Karpas-422 (cell line): ENCODE results near the gene TPCN2. TPM values are rescaled to one million over a fixed set of nuclear protein-coding genes. Genes with fewer than 3 reads are reported as not detected.

ENCODE experiments used
- DNase-seq: peaks from one replicate; pipeline ENCODE4 v3.0.0-alpha.2; 2015
- H2AFZ ChIP-seq: fragments of 200-600 bp; sonication (generic); 2 replicates; pipeline ENCODE4 v1.6.1; 2014; ENCODE audit warnings: antibody characterized with exemption, low read length, mixed read lengths
- H3K27ac ChIP-seq: fragments of 200-600 bp; sonication (generic); 2 replicates; pipeline ENCODE4 v1.5.1; 2014; ENCODE audit warnings: mild to moderate bottlenecking, low read length, moderate library complexity
- H3K27me3 ChIP-seq: fragments of 200-600 bp; sonication (generic); 2 replicates; pipeline ENCODE4 v1.6.1; 2014; ENCODE audit warnings: low read length, mixed read lengths
- H3K36me3 ChIP-seq: fragments of 200-600 bp; sonication (generic); 2 replicates; pipeline ENCODE4 v1.6.1; 2014; ENCODE audit warnings: low read length, mixed read lengths; ENCODE audit not compliant: insufficient read depth
- H3K4me1 ChIP-seq: fragments of 200-600 bp; sonication (generic); 2 replicates; pipeline ENCODE4 v1.6.1; 2014; ENCODE audit warnings: mild to moderate bottlenecking, low read length, mixed read lengths
- H3K4me2 ChIP-seq: fragments of 200-600 bp; sonication (generic); 2 replicates; pipeline ENCODE4 v1.6.1; 2014; ENCODE audit warnings: low read length, low read depth, mild to moderate bottlenecking; ENCODE audit not compliant: poor library complexity, severe bottlenecking
- H3K4me3 ChIP-seq: fragments of 200-600 bp; sonication (generic); 2 replicates; pipeline ENCODE4 v1.5.1; 2014; ENCODE audit warnings: mild to moderate bottlenecking, antibody characterized with exemption, low read length, mixed read lengths
- H3K79me2 ChIP-seq: fragments of 200-600 bp; sonication (generic); 2 replicates; pipeline ENCODE4 v1.6.1; 2014; ENCODE audit warnings: mild to moderate bottlenecking, low read length, mixed read lengths
- H3K9ac ChIP-seq: fragments of 200-600 bp; sonication (generic); 2 replicates; pipeline ENCODE4 v1.6.0; 2014; ENCODE audit warnings: low read length
- H3K9me2 ChIP-seq: fragments of 200-600 bp; sonication (generic), shearing (Covaris generic); replicated peaks from 2 replicates; pipeline ENCODE4 v1.6.0; 2014; ENCODE audit warnings: mild to moderate bottlenecking, low read length, moderate library complexity; ENCODE audit not compliant: insufficient read depth
- H3K9me3 ChIP-seq: fragments of 300-700, 200-600 bp; sonication (generic); 2 replicates; pipeline ENCODE4 v1.6.1; 2014; ENCODE audit warnings: low read length, mixed read lengths
- H4K20me1 ChIP-seq: fragments of 200-600 bp; sonication (generic); 2 replicates; pipeline ENCODE4 v1.6.1; 2014; ENCODE audit warnings: mild to moderate bottlenecking, antibody characterized with exemption, low read length, low read depth; ENCODE audit not compliant: insufficient read depth
- total RNA-seq: library from RNA; depleted of rRNA; stranded (reverse); fragments of >200 nt; shearing (Covaris generic); gene quantifications from 2 replicates; pipeline ENCODE4 v1.2.3, GENCODE V29; 2014; ENCODE audit warnings: low replicate concordance

The TPCN2 gene
- total RNA-seq, 1 experiment from 2014 or later: 37.6 TPM

GRCh38 chr11:69027704-69028372 lies 20.9 kb upstream of the TPCN2 start:
- no peaks in the 10 kb centered on the region for H3K4me1 ChIP-seq
- H3K36me3 ChIP-seq: no peaks in the 10 kb centered on the region
- H3K79me2 ChIP-seq: no peaks in the 10 kb centered on the region
- no peaks in the 10 kb centered on the region for H4K20me1 ChIP-seq
- DNase-seq: no peak
- H3K4me2 ChIP-seq: no peak overlapping the region
- no peaks in the 10 kb centered on the region for H3K9me2 ChIP-seq
- H3K9ac ChIP-seq: no peak overlapping the region
- H3K4me3 ChIP-seq: no peak overlapping the region
- H3K9me3 ChIP-seq: no peaks in the 10 kb centered on the region
- H3K27me3 ChIP-seq: no peaks in the 10 kb centered on the region
- no peak overlapping the region for H3K27ac ChIP-seq
- H2AFZ ChIP-seq: no peak overlapping the region

GRCh38 chr11:69030301-69030700 lies 18.4 kb upstream of the TPCN2 start:
- Histone ChIP-seq H3K9me3 (no peaks in the 10 kb centered on the region), H4K20me1 (no peaks in the 10 kb centered on the region), H3K79me2 (no peaks in the 10 kb centered on the region), H3K4me1 (no peaks in the 10 kb centered on the region), H3K36me3 (no peaks in the 10 kb centered on the region), H3K27ac (no peak overlapping the region), H3K4me3 (no peak overlapping the region), H3K9me2 (no peaks in the 10 kb centered on the region), H2AFZ (no peak overlapping the region), H3K4me2 (no peak overlapping the region), H3K9ac (no peak overlapping the region), H3K27me3 (no peaks in the 10 kb centered on the region)
- DNase-seq: no peak

DNA sequence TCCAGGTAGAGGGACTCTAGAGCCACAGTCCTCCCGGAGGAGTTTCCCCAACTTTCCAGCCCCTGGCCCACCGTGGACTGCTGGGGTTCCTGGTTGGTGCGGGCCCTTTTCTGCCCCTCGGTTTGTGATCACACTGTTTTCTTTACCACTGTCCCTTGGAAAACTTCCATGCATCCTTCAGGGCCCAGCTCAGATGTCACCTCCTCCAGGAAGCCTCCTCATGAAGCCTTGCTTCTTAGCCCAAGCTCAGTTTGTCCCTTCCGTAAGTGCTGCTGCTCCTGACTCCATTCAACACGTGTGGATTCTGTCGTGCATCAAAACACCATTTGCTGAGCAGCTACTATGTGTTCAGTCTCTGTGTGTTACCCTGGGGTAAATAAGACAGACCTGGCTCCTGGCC lies 15.9 kb upstream of the TPCN2 start:
- H3K9me3 ChIP-seq: no peaks in the 10 kb centered on the region

GRCh38 chr11:69033431-69033830 lies 15.3 kb upstream of the TPCN2 start:
- H3K4me3 ChIP-seq: no peak overlapping the region
- no peaks in the 10 kb centered on the region for H3K4me1 ChIP-seq
- no peaks in the 10 kb centered on the region for H3K9me2 ChIP-seq
- no peaks in the 10 kb centered on the region for H3K27me3 ChIP-seq
- H3K9me3 ChIP-seq: no peaks in the 10 kb centered on the region
- no peak for DNase-seq
- H3K9ac ChIP-seq: no peak overlapping the region
- H4K20me1 ChIP-seq: no peaks in the 10 kb centered on the region
- no peaks in the 10 kb centered on the region for H3K36me3 ChIP-seq
- H3K79me2 ChIP-seq: no peaks in the 10 kb centered on the region
- no peak overlapping the region for H3K4me2 ChIP-seq
- no peak overlapping the region for H2AFZ ChIP-seq
- no peak overlapping the region for H3K27ac ChIP-seq

More for the DNA sequence above, 15.9 kb upstream of the TPCN2 start:
- H3K27ac ChIP-seq: no peak overlapping the region
- H3K27me3 ChIP-seq: no peaks in the 10 kb centered on the region
- H3K4me1 ChIP-seq: no peaks in the 10 kb centered on the region
- no peak overlapping the region for H2AFZ ChIP-seq
- no peak overlapping the region for H3K9ac ChIP-seq
- H3K9me2 ChIP-seq: no peaks in the 10 kb centered on the region
- H4K20me1 ChIP-seq: no peaks in the 10 kb centered on the region
- DNase-seq: no peak
- H3K79me2 ChIP-seq: no peaks in the 10 kb centered on the region
- H3K4me3 ChIP-seq: no peak overlapping the region
- no peaks in the 10 kb centered on the region for H3K36me3 ChIP-seq
- H3K4me2 ChIP-seq: no peak overlapping the region

- H3K27me3 ChIP-seq: no peaks in the 10 kb centered on the region
- H3K4me1 ChIP-seq: no peaks in the 10 kb centered on the region
- no peaks in the 10 kb centered on the region for H3K79me2 ChIP-seq
- no peak overlapping the region for H3K4me2 ChIP-seq
- H4K20me1 ChIP-seq: no peaks in the 10 kb centered on the region
- H3K36me3 ChIP-seq: no peaks in the 10 kb centered on the region
- H3K9me3 ChIP-seq: no peaks in the 10 kb centered on the region
- no peak overlapping the region for H3K9ac ChIP-seq
- H3K27ac ChIP-seq: no peak overlapping the region
- no peak overlapping the region for H3K4me3 ChIP-seq
- H2AFZ ChIP-seq: no peak overlapping the region
- DNase-seq: no peak
- no peaks in the 10 kb centered on the region for H3K9me2 ChIP-seq
Observed at GRCh38 chr11:69034123-69034867, 14.4 kb upstream of the TPCN2 start.

DNA sequence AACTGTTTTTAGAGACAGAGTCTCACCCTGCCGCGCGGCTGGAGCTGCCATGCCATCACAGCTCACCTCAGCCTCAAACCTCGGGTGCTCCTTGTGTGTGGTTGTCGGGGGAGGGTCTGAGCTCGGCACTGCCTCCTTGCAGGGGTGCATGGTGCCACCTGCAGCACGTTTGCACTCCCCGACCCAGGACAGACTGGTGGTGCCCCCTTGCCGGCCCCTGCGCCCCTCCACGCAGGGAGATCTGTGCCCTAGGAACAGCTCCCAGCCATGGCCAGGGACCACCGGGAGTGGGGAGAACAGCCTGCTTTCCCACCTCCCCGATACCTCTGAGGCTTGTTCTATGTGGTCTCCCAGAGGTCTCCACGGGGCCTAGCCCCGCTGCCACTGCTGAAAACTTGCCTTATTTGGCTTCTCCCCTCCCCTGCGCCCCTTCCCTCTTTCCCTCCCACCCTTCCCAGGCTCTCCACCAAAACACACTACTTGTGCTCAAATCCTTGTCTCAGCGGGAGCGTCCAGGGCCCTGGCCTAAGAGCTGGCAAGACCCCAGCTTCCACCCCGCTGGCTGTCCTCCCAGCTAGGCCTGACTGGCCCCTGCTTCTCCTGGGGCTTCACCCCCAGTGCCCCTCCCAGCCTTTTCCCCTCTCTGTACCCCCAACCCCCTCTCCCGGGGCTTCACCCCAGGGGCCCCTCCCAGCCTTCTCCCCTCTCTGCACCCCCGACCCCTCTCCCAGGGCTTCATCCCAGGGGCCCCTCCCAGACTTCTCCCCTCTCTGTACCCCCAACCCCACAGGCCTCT lies 13.4 kb upstream of the TPCN2 start:
- Histone ChIP-seq H3K36me3 (no peaks in the 10 kb centered on the region), H3K9ac (no peak overlapping the region), H3K4me1 (no peaks in the 10 kb centered on the region), H3K79me2 (no peaks in the 10 kb centered on the region), H3K4me3 (no peak overlapping the region), H3K4me2 (no peak overlapping the region), H2AFZ (no peak overlapping the region), H3K27ac (no peak overlapping the region), H3K9me2 (no peaks in the 10 kb centered on the region), H3K27me3 (no peaks in the 10 kb centered on the region), H4K20me1 (no peaks in the 10 kb centered on the region), H3K9me3 (no peaks in the 10 kb centered on the region)
- DNase-seq: no peak

DNA sequence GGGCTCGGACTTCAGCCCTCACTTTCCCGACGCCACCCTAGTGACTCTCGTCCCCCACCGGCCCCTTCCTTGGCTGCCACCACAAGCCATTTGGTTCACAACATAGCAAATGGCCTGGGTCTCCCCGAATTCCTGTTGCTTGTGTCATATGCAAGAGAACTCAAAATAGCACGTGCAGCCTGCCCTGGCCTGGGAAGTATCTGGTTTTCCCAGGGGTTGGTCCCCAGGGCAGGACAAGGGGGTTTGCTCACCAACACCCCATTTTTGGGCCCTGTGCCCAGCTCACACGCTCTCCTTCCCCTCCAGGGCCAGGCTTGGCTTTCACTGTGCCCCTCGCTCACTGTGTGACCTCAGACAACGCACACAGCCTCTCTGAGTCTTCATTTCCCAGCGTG lies 12.8 kb upstream of the TPCN2 start:
- Histone ChIP-seq H3K27ac (no peak overlapping the region), H4K20me1 (no peaks in the 10 kb centered on the region), H3K4me3 (no peak overlapping the region), H3K9me2 (no peaks in the 10 kb centered on the region), H3K9ac (no peak overlapping the region), H3K4me2 (no peak overlapping the region), H3K79me2 (no peaks in the 10 kb centered on the region), H3K27me3 (no peaks in the 10 kb centered on the region), H2AFZ (no peak overlapping the region), H3K4me1 (peaks cover 6% of the 10 kb centered on the region), H3K36me3 (no peaks in the 10 kb centered on the region), H3K9me3 (no peaks in the 10 kb centered on the region)
- no peak for DNase-seq

- H3K9me2 ChIP-seq: no peaks in the 10 kb centered on the region
- no peak overlapping the region for H3K9ac ChIP-seq
- no peaks in the 10 kb centered on the region for H3K9me3 ChIP-seq
- H3K4me2 ChIP-seq: no peak overlapping the region
- H2AFZ ChIP-seq: no peak overlapping the region
- no peaks in the 10 kb centered on the region for H3K36me3 ChIP-seq
- no peaks in the 10 kb centered on the region for H3K27me3 ChIP-seq
- H3K27ac ChIP-seq: no peak overlapping the region
- no peaks in the 10 kb centered on the region for H3K79me2 ChIP-seq
- no peak for DNase-seq
- H3K4me1 ChIP-seq: peaks cover 11% of the 10 kb centered on the region
- no peak overlapping the region for H3K4me3 ChIP-seq
- no peaks in the 10 kb centered on the region for H4K20me1 ChIP-seq
Observed at GRCh38 chr11:69037074-69037473, 11.7 kb upstream of the TPCN2 start.
